GM12872 (cell line): ENCODE results near the gene ZNF385A.
A peak's percentile ranks its signal among the peaks of the same experiment; 100 is the strongest.

ENCODE experiments used
- CTCF ChIP-seq: IDR thresholded peaks from 3 replicates; pipeline ENCODE4 v1.5.1; 2011; ENCODE audit warnings: low read depth, mild to moderate bottlenecking, low read length, moderate library complexity; ENCODE audit not compliant: insufficient read depth

Gene ZNF385A

GRCh38 chr12:54358945-54359761 is 25.4 kb downstream of the ZNF385A start:
- TF ChIP-seq CTCF = no peak

GRCh38 chr12:54358191-54358944 is 26.2 kb downstream of the ZNF385A start:
- TF ChIP-seq CTCF = 0 out of 3 replicates have a peak, but pooled peaks have one; percentile 5

GRCh38 chr12:54357506-54358190 is 26.9 kb downstream of the ZNF385A start:
- TF ChIP-seq CTCF = no peak

GRCh38 chr12:54356951-54357356 is 27.6 kb downstream of the ZNF385A start:
- TF ChIP-seq CTCF = no peak

GRCh38 chr12:54356228-54356627 is 28.3 kb downstream of the ZNF385A start:
- no peak for TF ChIP-seq CTCF

GRCh38 chr12:54355104-54355815 is 29.3 kb downstream of the ZNF385A start:
- TF ChIP-seq CTCF = 0 out of 3 replicates have a peak, but pooled peaks have one; percentile 13
